Esophagus squamous epithelium (tissue), 5 donors: ENCODE results near the gene ASIC1. TPM values are rescaled to one million over a fixed set of nuclear protein-coding genes. Genes with fewer than 3 reads are reported as not detected.
A peak's percentile ranks its signal among the peaks of the same experiment; 100 is the strongest.

Experiments used
- DNase-seq: peaks from one replicate; lab custom pipeline; 2025; lab: John Stamatoyannopoulos, UW
- H3K27ac ChIP-seq, 4 donors: fragments of 200-600 bp; sonication (generic); one replicate each; pipeline ENCODE4 v1.5.1; 2016 to 2019; ENCODE audit warnings: mild to moderate bottlenecking in 1 of 4
- H3K27me3 ChIP-seq, 4 donors: fragments of 200-600 bp; sonication (generic); 1 replicate in 3 of 4; 2 replicates in 1 of 4; pipeline versions ENCODE4 v1.5.1 to v1.6.0; 2017 to 2021; ENCODE audit warnings: antibody characterized with exemption in 1 of 4
- H3K36me3 ChIP-seq, 3 donors: fragments of 200-600 bp; sonication (generic); one replicate each; pipeline ENCODE4 v1.5.1; 2016 to 2019
- H3K4me1 ChIP-seq, 3 donors: fragments of 200-600 bp; sonication (generic); one replicate each; pipeline ENCODE4 v1.5.1; 2017 to 2019
- H3K4me3 ChIP-seq, 4 donors: fragments of 200-600 bp; sonication (generic); 1 replicate in 3 of 4; 2 replicates in 1 of 4; pipeline ENCODE4 v1.5.1; 2016 to 2019; ENCODE audit warnings: mild to moderate bottlenecking in 2 of 4, moderate library complexity in 1 of 4
- H3K9me3 ChIP-seq, 3 donors: fragments of 200-600 bp; sonication (generic); one replicate each; pipeline ENCODE4 v1.5.1; 2016 to 2019
- CTCF ChIP-seq, 6 experiments: fragments of 450-650 bp in 4 of 6; fragments of 200-600 bp in 2 of 6; sonication (generic) in 2 of 6; IDR thresholded peaks; one replicate each; pipeline ENCODE4 v1.5.1; 2016 to 2019; ENCODE audit warnings: antibody characterized with exemption in 6 of 6, mild to moderate bottlenecking in 4 of 6, moderate library complexity in 4 of 6
- POLR2A ChIP-seq, 4 donors: fragments of 450-650 bp; IDR thresholded peaks; one replicate each; pipeline ENCODE4 v1.6.1; 2017; ENCODE audit warnings: antibody characterized with exemption in 4 of 4, mild to moderate bottlenecking in 4 of 4, moderate library complexity in 3 of 4
- WGBS, 2 donors: methylation state at CpG; one replicate each; pipeline ENCODE4 v1.1.5; 2018; 5-methylcytosine and 5-hydroxymethylcytosine counted together
- intact Hi-C: fragments of 100-400 bp; cut with DNase I; formaldehyde crosslinking; loops from one replicate; pipeline ENCODE4 v1.15.0; 2022
- total RNA-seq, 4 donors: library from RNA; depleted of rRNA; stranded (reverse); fragments of >200 nt; gene quantifications; one replicate each; pipeline ENCODE4 v1.1.0, GENCODE V29; 2016
- donor health status: DM: yes; HTN: yes; CAD: no.

Gene ASIC1
- total RNA-seq, 4 donors from 2014 or later = 1.5 to 5.7 (median 2.6) TPM

- Histone ChIP-seq H3K27ac (no peak overlapping the region), H3K9me3 (no peaks in the 10 kb centered on the region), H3K36me3 (no peaks in the 10 kb centered on the region), H3K27me3 (peaks cover 0 to 6% (median 0%) of the 10 kb centered on the region in 4 donors), H3K4me3 (no peak overlapping the region), H3K4me1 (peaks cover 0 to 18% (median 7%) of the 10 kb centered on the region in 3 donors)
- WGBS, 2 donors = 68 to 69% methylated on average over 3 to 7 of the region's 10 CpGs
- TF ChIP-seq CTCF (IDR thresholded peaks at IDR 0.05) (no peak), POLR2A (IDR thresholded peaks at IDR 0.05) (no peak)
- intact Hi-C loops = no loop called here
- DNase-seq = no peak
Measured at GRCh38 chr12:50073712-50074111, 16.3 kb downstream of the ASIC1 start.

- Histone ChIP-seq H3K4me3 (no peak overlapping the region), H3K9me3 (no peaks in the 10 kb centered on the region), H3K4me1 (peaks cover 0 to 14% (median 5%) of the 10 kb centered on the region in 3 donors), H3K27ac (no peak overlapping the region), H3K36me3 (no peaks in the 10 kb centered on the region), H3K27me3 (peaks cover 0 to 6% (median 0%) of the 10 kb centered on the region in 4 donors)
- no peak for DNase-seq
- 0% methylated on average over 1 of the region's 9 CpGs; no CpG with 5 or more reads in 1 of the 2 donors for WGBS, 2 donors
- intact Hi-C loops = no loop called here
- TF ChIP-seq POLR2A (IDR thresholded peaks at IDR 0.05) (no peak), CTCF (IDR thresholded peaks at IDR 0.05) (peak; percentile 88 to 94 (median 94))
Measured at GRCh38 chr12:50074936-50075807, 17.8 kb downstream of the ASIC1 start.

GRCh38 chr12:50075808-50076170, 18.4 kb downstream of the ASIC1 start:
- Histone ChIP-seq H3K9me3 (no peaks in the 10 kb centered on the region), H3K27me3 (peaks cover 0 to 6% (median 0%) of the 10 kb centered on the region in 4 donors), H3K27ac (no peak overlapping the region), H3K36me3 (no peaks in the 10 kb centered on the region), H3K4me1 (peaks cover 0 to 9% (median 3%) of the 10 kb centered on the region in 3 donors), H3K4me3 (no peak overlapping the region)
- WGBS, 2 donors = 83 to 88% methylated on average over 1 of the region's 1 CpG
- DNase-seq = no peak
- TF ChIP-seq POLR2A (IDR thresholded peaks at IDR 0.05) (no peak), CTCF (IDR thresholded peaks at IDR 0.05) (no peak)
- intact Hi-C loops = no loop called here

GRCh38 chr12:50077099-50077498, 19.7 kb downstream of the ASIC1 start:
- peaks cover 0 to 6% (median 0%) of the 10 kb centered on the region in 4 donors for H3K27me3 ChIP-seq
- 85 to 86% methylated on average over 9 to 11 of the region's 12 CpGs for WGBS, 2 donors
- no peak for DNase-seq
- H3K36me3 ChIP-seq = no peaks in the 10 kb centered on the region
- peaks cover 0 to 14% (median 3%) of the 10 kb centered on the region in 3 donors for H3K4me1 ChIP-seq
- intact Hi-C loops = no loop called here
- TF ChIP-seq CTCF (IDR thresholded peaks at IDR 0.05) = no peak
- no peak for TF ChIP-seq POLR2A (IDR thresholded peaks at IDR 0.05)
- H3K27ac ChIP-seq = no peak overlapping the region
- no peak overlapping the region for H3K4me3 ChIP-seq
- no peaks in the 10 kb centered on the region for H3K9me3 ChIP-seq

- DNase-seq = no peak
- Histone ChIP-seq H3K4me1 (peaks cover 0 to 14% (median 3%) of the 10 kb centered on the region in 3 donors), H3K9me3 (no peaks in the 10 kb centered on the region), H3K36me3 (no peaks in the 10 kb centered on the region), H3K27me3 (peaks cover 0 to 6% (median 0%) of the 10 kb centered on the region in 4 donors), H3K27ac (no peak overlapping the region), H3K4me3 (no peak overlapping the region)
- intact Hi-C loops = no loop called here
- TF ChIP-seq POLR2A (IDR thresholded peaks at IDR 0.05) = no peak
- no peak for TF ChIP-seq CTCF (IDR thresholded peaks at IDR 0.05)
- WGBS, 2 donors = 92 to 100% methylated on average over 3 to 9 of the region's 10 CpGs
Measured at GRCh38 chr12:50078281-50078680, 20.9 kb downstream of the ASIC1 start.
